CD4-positive, alpha-beta T cell treated with Interleukin-21 for 1 hour (primary cell): ENCODE measurements around the gene NME7.
"Not testable (repeated sequence)": the region's sequence is repeated elsewhere in the genome, so short reads cannot be mapped to it uniquely, and the experiment has no call there.

Experiments used
- DNase-seq: peaks from one replicate; pipeline ENCODE4 v3.0.0-alpha.2; 2020

The NME7 gene

GRCh38 chr1:169367686-169368405, at the start of gene NME7, which contains the start of gene BLZF1:
NME7 (minus strand) TSS chr1:169367797; CDS start chr1:169367710, 87 bp downstream.
BLZF1 (plus strand) TSS chr1:169368195; CDS start chr1:169369523, 1,328 bp downstream.
- peak; percentile 98 for DNase-seq

GRCh38 chr1:169414952-169415351, 47.4 kb upstream of the NME7 start:
- DNase-seq: no peak

GRCh38 chr1:169408340-169408739, 40.7 kb upstream of the NME7 start:
- not testable (repeated sequence) for DNase-seq

- DNase-seq: not testable (repeated sequence)
Observed at GRCh38 chr1:169402578-169402977, 35.0 kb upstream of the NME7 start.

GRCh38 chr1:169395955-169396354, 28.4 kb upstream of the NME7 start:
- DNase-seq: no peak

GRCh38 chr1:169392406-169392805, 24.8 kb upstream of the NME7 start:
- no peak for DNase-seq

GRCh38 chr1:169390303-169390702, 22.7 kb upstream of the NME7 start:
- DNase-seq: no peak

- DNase-seq: no peak
Observed at GRCh38 chr1:169387399-169387798, 19.8 kb upstream of the NME7 start.

- DNase-seq: no peak
Observed at GRCh38 chr1:169383449-169383848, 15.9 kb upstream of the NME7 start.

GRCh38 chr1:169381162-169381561, 13.6 kb upstream of the NME7 start:
- no peak for DNase-seq

GRCh38 chr1:169371404-169371803, 3.8 kb upstream of the NME7 start:
- DNase-seq: peak; percentile 30

GRCh38 chr1:169368406-169368769, 791 bp upstream of the NME7 start:
- peak; percentile 41 for DNase-seq

- no peak for DNase-seq
Observed at GRCh38 chr1:169367096-169367685, 406 bp downstream of the NME7 start.

- no peak for DNase-seq
Observed at GRCh38 chr1:169364948-169365347, 2.6 kb downstream of the NME7 start.

GRCh38 chr1:169363046-169363730, 4.4 kb downstream of the NME7 start:
- peak; percentile 25 for DNase-seq

GRCh38 chr1:169361281-169361680, 6.3 kb downstream of the NME7 start:
- DNase-seq: no peak

- DNase-seq: no peak
Observed at GRCh38 chr1:169360415-169360814, 7.2 kb downstream of the NME7 start.

GRCh38 chr1:169348383-169349036, 19.1 kb downstream of the NME7 start:
- DNase-seq: peak; percentile 69

GRCh38 chr1:169347688-169348382, 19.8 kb downstream of the NME7 start:
- DNase-seq: no peak

- no peak for DNase-seq
Observed at GRCh38 chr1:169346036-169346589, 21.5 kb downstream of the NME7 start.

- DNase-seq: no peak
Observed at GRCh38 chr1:169345511-169345910, 22.1 kb downstream of the NME7 start.

GRCh38 chr1:169342096-169342495, 25.5 kb downstream of the NME7 start:
- not testable (repeated sequence) for DNase-seq
